GM19455 (cell line): Measurements from ENCODE around the gene MTAP.
"Not testable (repeated sequence)": the region's sequence is repeated elsewhere in the genome, so short reads cannot be mapped to it uniquely, and the experiment has no call there.

Experiments
- ATAC-seq: cut with Tn5 transposase; IDR thresholded peaks from one replicate; pipeline ENCODE4 v1.9.1; 2021; ENCODE audit not compliant: unreplicated experiment

The MTAP gene

GRCh38 chr9:21906213-21906612 lies 103.8 kb downstream of the MTAP start:
- ATAC-seq: no peak

- ATAC-seq: no peak
These were observed 104.4 kb downstream of the MTAP start for GRCh38 chr9:21906881-21907280.

- no peak for ATAC-seq
These were observed 117.2 kb downstream of the MTAP start for GRCh38 chr9:21919377-21920362.

- no peak for ATAC-seq
These were observed 121.3 kb downstream of the MTAP start for GRCh38 chr9:21923694-21924093.

GRCh38 chr9:21927752-21928151 lies 125.3 kb downstream of the MTAP start:
- ATAC-seq: no peak

GRCh38 chr9:21931428-21931827 lies 129.0 kb downstream of the MTAP start:
- ATAC-seq: no peak

GRCh38 chr9:21933281-21933680 lies 130.8 kb downstream of the MTAP start:
- ATAC-seq: no peak

GRCh38 chr9:21933865-21934264 lies 131.4 kb downstream of the MTAP start:
- no peak for ATAC-seq

GRCh38 chr9:21935631-21936030 lies 133.2 kb downstream of the MTAP start:
- ATAC-seq: no peak

GRCh38 chr9:21936161-21936560 lies 133.7 kb downstream of the MTAP start:
- no peak for ATAC-seq

- ATAC-seq: no peak
These were observed 139.0 kb downstream of the MTAP start for GRCh38 chr9:21941337-21941995.

GRCh38 chr9:21943464-21943863 lies 141.0 kb downstream of the MTAP start:
- no peak for ATAC-seq

- no peak for ATAC-seq
These were observed 143.2 kb downstream of the MTAP start for GRCh38 chr9:21945606-21946005.

- no peak for ATAC-seq
These were observed 156.4 kb downstream of the MTAP start for GRCh38 chr9:21958833-21959232.

- not testable (repeated sequence) for ATAC-seq
These were observed 156.8 kb downstream of the MTAP start for GRCh38 chr9:21959268-21959667.

GRCh38 chr9:21961569-21961968 lies 159.1 kb downstream of the MTAP start:
- no peak for ATAC-seq

GRCh38 chr9:21964925-21965385 lies 162.5 kb downstream of the MTAP start:
- peak; percentile 64 for ATAC-seq

- ATAC-seq: peak; percentile 76
These were observed 163.0 kb downstream of the MTAP start for GRCh38 chr9:21965401-21965951.

- ATAC-seq: no peak
These were observed 163.9 kb downstream of the MTAP start for GRCh38 chr9:21966140-21966851.

- no peak for ATAC-seq
These were observed 164.7 kb downstream of the MTAP start for GRCh38 chr9:21967169-21967568.

- no peak for ATAC-seq
These were observed 165.3 kb downstream of the MTAP start for GRCh38 chr9:21967702-21968101.
